Natural killer cell (primary cell): Measurements from ENCODE around the gene TIFAB. TPM values are rescaled to one million over a fixed set of nuclear protein-coding genes. Genes with fewer than 3 reads are reported as not detected.

ENCODE experiments used
- ATAC-seq, 3 donors: fragments of 150-1000 bp in 2 of 3; fragments of 200-7000 bp in 1 of 3; cut with Tn5 transposase; 1 replicate in 1 of 3; 2 replicates in 2 of 3; pipeline ENCODE4 v1.10.0; 2021; ENCODE audit warnings: mild to moderate bottlenecking in 2 of 3, moderate library complexity in 2 of 3
- DNase-seq, 2 donors: peaks; one replicate each; pipeline versions ENCODE4 v3.0.0 to v3.0.0-alpha.2; 2013 to 2021; ENCODE audit warnings: mixed read lengths in 1 of 2
- H3K27ac ChIP-seq: one replicate; pipeline ENCODE4 v1.5.1; 2013; ENCODE audit warnings: mild to moderate bottlenecking, low read length
- H3K27me3 ChIP-seq: one replicate; pipeline ENCODE4 v1.6.1; 2013; ENCODE audit warnings: low read length; ENCODE audit not compliant: control insufficient read depth, insufficient read depth
- H3K36me3 ChIP-seq: one replicate; pipeline ENCODE4 v1.6.1; 2013; ENCODE audit warnings: low read length; ENCODE audit not compliant: control insufficient read depth, insufficient read depth
- H3K4me1 ChIP-seq: one replicate; pipeline ENCODE4 v1.6.1; 2013; ENCODE audit warnings: low read length; ENCODE audit not compliant: control insufficient read depth, insufficient read depth
- H3K4me3 ChIP-seq: one replicate; pipeline ENCODE4 v1.5.1; 2013; ENCODE audit warnings: low read length
- H3K9me3 ChIP-seq: one replicate; pipeline ENCODE4 v1.6.1; 2013; ENCODE audit warnings: low read length; ENCODE audit not compliant: control insufficient read depth, insufficient read depth
- H3K27ac Mint-ChIP-seq, 2 donors: one replicate each; pipeline ENCODE4 v1.8.0; 2022; ENCODE audit warnings: mild to moderate bottlenecking in 2 of 2, mixed read lengths in 2 of 2, moderate library complexity in 1 of 2
- H3K27me3 Mint-ChIP-seq, 2 donors: one replicate each; pipeline ENCODE4 v1.8.0; 2022; ENCODE audit warnings: low read depth in 2 of 2, mixed read lengths in 2 of 2
- H3K36me3 Mint-ChIP-seq: one replicate; pipeline ENCODE4 v1.8.0; 2022; ENCODE audit warnings: mixed read lengths
- H3K4me1 Mint-ChIP-seq, 2 donors: one replicate each; pipeline ENCODE4 v1.8.0; 2022; ENCODE audit warnings: mixed read lengths in 2 of 2
- H3K4me3 Mint-ChIP-seq: one replicate; pipeline ENCODE4 v1.8.0; 2022; ENCODE audit warnings: mild to moderate bottlenecking, moderate library complexity, mixed read lengths
- H3K9me3 Mint-ChIP-seq, 2 donors: one replicate each; pipeline ENCODE4 v1.8.0; 2022; ENCODE audit warnings: mixed read lengths in 2 of 2
- CTCF ChIP-seq: fragments of 200-600 bp; IDR thresholded peaks from one replicate; pipeline ENCODE4 v1.8.0; 2022; ENCODE audit warnings: antibody characterized with exemption
- WGBS: methylation state at CpG from one replicate; pipeline ENCODE4 v1.1.7; 2013; ENCODE audit warnings: missing lambda C conversion rate; ENCODE audit not compliant: insufficient coverage; 5-methylcytosine and 5-hydroxymethylcytosine counted together
- intact Hi-C: fragments of 100-400 bp; cut with micrococcal nuclease; formaldehyde crosslinking; loops from one replicate; pipeline ENCODE4 v1.14.2; 2022
- total RNA-seq, 4 donors: library from RNA; stranded (reverse); fragments of 120-200 nt in 1 of 4; gene quantifications; one replicate each; pipeline versions ENCODE4 v1.2.3 to v1.2.4, GENCODE V29; 2013 to 2022

Gene TIFAB
- total RNA-seq, 3 donors from 2014 or later (not counting 1 experiment from before 2014, with no cell fraction given), result 0.05 to 0.21 TPM; not detected in 1

GRCh38 chr5:135483254-135483653 lies 31.1 kb upstream of the TIFAB start:
- intact Hi-C loops, result no loop called here
- H3K36me3 Mint-ChIP-seq, result no peaks in the 10 kb centered on the region
- Histone ChIP-seq H3K4me3 (no peak overlapping the region), H3K4me1 (no peaks in the 10 kb centered on the region), H3K27me3 (peaks cover 4% of the 10 kb centered on the region), H3K9me3 (no peaks in the 10 kb centered on the region), H3K36me3 (no peaks in the 10 kb centered on the region), H3K27ac (no peak overlapping the region)
- DNase-seq (no peak), ATAC-seq (no peak)
- H3K4me1 Mint-ChIP-seq, result no peaks in the 10 kb centered on the region
- 69% methylated on average over 1 of the region's 1 CpG for WGBS
- no peak overlapping the region for H3K4me3 Mint-ChIP-seq
- H3K27ac Mint-ChIP-seq, result no peak overlapping the region
- TF ChIP-seq CTCF, result no peak
- H3K27me3 Mint-ChIP-seq, result peaks cover 34 to 36% of the 10 kb centered on the region in 2 donors
- no peaks in the 10 kb centered on the region for H3K9me3 Mint-ChIP-seq

GRCh38 chr5:135482381-135482933 lies 30.3 kb upstream of the TIFAB start:
- 82% methylated on average over 9 of the region's 9 CpGs for WGBS
- Histone ChIP-seq H3K36me3 (no peaks in the 10 kb centered on the region), H3K27ac (no peak overlapping the region), H3K9me3 (no peaks in the 10 kb centered on the region), H3K27me3 (no peaks in the 10 kb centered on the region), H3K4me3 (no peak overlapping the region), H3K4me1 (no peaks in the 10 kb centered on the region)
- intact Hi-C loops, result no loop called here
- DNase-seq (no peak), ATAC-seq (no peak)
- Mint-ChIP-seq H3K27ac (no peak overlapping the region), H3K4me3 (no peak overlapping the region), H3K9me3 (no peaks in the 10 kb centered on the region), H3K27me3 (peaks cover 26 to 28% of the 10 kb centered on the region in 2 donors), H3K4me1 (no peaks in the 10 kb centered on the region), H3K36me3 (no peaks in the 10 kb centered on the region)
- no peak for TF ChIP-seq CTCF

GRCh38 chr5:135481909-135482311 lies 29.8 kb upstream of the TIFAB start:
- H3K27me3 Mint-ChIP-seq, result peaks cover 24 to 25% of the 10 kb centered on the region in 2 donors

More at GRCh38 chr5:135481909-135482311, 29.8 kb upstream of the TIFAB start:
- DNase-seq (no peak), ATAC-seq (no peak)
- Histone ChIP-seq H3K4me1 (no peaks in the 10 kb centered on the region), H3K36me3 (no peaks in the 10 kb centered on the region), H3K27me3 (no peaks in the 10 kb centered on the region), H3K4me3 (no peak overlapping the region), H3K27ac (no peak overlapping the region), H3K9me3 (no peaks in the 10 kb centered on the region)
- Mint-ChIP-seq H3K4me1 (no peaks in the 10 kb centered on the region), H3K4me3 (no peak overlapping the region), H3K36me3 (no peaks in the 10 kb centered on the region), H3K9me3 (no peaks in the 10 kb centered on the region), H3K27ac (no peak overlapping the region)
- 94% methylated on average over 4 of the region's 4 CpGs for whole genome bisulfite sequencing
- no peak for TF ChIP-seq CTCF
- intact Hi-C loops, result no loop called here
